Activated T-cell treated with anti-CD3 and anti-CD28 coated beads for 4 hours (primary cell): Measurements from ENCODE around the gene GPR152.

Source experiments
- DNase-seq: peaks from one replicate; pipeline ENCODE4 v3.0.0-alpha.2; 2020

GPR152 gene

GRCh38 chr11:67421430-67422031 is 31.0 kb downstream of the GPR152 start:
- DNase-seq = no peak

GRCh38 chr11:67420646-67421429 is 31.7 kb downstream of the GPR152 start:
- DNase-seq = peak; percentile 98

DNA sequence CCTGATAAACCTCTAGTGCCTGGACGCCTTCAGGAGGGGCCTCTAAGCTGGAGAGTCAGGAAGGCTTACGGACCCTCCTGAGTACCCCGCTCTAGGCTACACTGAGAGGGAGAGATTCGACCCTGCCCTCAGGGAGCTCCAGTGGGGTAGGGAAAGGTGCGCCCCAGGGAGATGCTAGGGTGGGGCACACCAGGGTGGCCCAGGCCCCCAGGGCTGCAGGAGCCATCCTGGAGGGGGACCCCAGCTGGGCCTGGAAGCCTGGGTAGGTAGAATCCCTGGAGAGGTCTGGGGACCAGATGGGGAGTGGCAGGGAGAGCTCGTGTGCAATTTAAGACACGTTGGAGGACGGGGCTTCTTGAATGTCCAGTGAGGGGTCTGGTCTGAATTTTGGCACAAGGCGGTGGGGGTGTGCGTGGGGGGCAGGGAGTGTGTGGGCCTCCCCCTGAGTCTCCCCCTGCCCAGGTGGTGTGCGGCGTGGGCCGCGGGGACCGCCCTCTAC is 32.3 kb downstream of the GPR152 start:
- no peak for DNase-seq

DNA sequence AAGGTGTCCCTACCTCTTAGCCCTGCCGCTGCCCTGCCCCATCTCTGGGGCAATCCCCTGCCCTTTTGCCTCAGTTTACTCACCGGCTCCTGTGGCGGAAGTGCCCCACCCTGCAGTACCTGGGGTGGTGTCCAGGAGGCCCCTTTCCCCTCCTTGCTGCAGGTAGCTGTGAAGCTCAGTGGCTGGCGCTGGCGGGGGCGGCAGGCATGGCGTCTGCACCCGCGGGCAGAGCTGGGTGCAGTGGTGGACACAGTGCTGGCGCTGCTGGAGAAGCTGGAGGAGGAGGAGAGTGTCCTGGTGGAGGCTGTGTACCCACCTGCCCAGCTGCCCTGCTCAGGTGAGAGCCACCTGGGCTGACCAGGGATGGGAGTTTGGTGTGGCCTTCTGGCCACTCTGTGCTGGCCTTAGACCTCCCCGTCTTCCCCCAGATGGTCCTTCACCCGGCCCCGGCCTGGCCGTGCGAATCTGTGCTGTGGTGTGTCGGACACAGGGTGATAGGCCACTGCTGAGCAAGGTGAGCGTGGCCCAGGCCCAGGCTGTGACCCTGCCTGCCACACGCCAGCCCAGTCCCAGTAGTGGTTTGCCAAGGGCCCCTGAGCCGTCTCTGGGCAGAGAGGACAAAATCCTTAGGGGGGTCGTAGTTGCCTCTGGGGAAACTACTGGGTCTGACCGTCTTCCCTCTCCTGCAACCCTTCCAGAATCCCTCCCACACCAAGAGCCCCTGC is 33.0 kb downstream of the GPR152 start:
- no peak for DNase-seq

DNA sequence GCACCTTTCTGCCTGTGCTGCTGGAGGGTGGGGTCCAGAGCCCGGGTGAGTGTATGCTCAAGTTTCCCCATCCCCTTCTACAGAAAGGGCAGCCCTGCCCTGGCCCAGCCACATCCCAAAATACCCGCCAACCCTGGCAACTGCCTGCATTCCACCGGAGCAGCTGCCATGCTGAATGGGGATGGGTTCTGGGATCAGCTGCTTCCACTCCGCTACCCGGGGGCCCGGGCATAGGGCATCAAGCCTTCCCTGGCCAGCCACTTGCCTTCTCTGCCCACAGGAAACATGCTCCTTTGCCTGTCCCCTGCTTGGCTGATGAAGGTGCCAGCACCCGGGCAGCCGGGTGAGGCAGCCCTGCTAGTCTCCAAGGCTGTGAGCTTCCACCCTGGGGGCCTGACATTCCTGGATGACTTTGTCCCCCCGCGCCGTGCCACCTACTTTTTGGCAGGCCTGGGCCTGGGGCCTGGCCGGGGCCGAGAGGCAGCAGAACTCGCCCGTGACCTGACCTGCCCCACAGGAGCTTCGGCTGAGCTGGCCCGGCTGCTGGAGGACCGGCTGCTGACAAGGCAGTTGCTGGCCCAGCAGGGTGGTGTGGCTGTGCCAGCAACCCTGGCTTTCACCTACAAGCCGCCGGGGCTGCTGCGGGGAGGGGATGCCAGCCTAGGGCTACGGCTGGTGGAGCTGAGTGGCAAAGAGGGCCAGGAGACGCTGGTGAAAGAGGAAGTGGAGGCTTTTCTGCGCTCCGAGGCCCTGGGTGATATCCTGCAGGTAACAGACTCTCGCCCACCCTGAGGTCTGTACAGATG is 33.9 kb downstream of the GPR152 start:
- DNase-seq = no peak

DNA sequence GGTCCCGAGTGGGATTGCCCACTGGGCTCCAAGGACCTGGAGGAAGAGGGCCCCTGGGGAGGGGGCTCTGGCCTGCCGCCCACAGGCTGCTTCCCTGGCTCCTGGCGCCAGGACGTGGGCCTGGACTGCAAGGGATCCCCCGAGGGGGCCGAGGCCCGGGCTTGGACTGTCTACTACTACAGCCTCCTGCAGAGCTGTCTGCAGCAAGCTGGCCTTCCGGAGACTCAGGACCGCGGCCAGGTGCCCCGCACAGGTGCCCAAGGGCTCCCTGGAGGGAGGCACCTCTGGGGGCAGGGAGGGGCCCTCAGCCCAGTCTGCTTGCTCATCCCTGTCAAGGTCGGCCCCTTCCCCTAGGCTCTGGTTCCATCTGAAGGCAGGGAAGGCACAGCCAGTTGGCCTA is 35.1 kb downstream of the GPR152 start:
- no peak for DNase-seq

- DNase-seq = peak; percentile 63
Measured at GRCh38 chr11:67416416-67417335, 35.9 kb downstream of the GPR152 start.

GRCh38 chr11:67415501-67416304 is 36.8 kb downstream of the GPR152 start, which contains the start of gene CARNS1:
Gene CARNS1, plus strand, starts transcription at chr11:67415678. Its CDS starts 522 bp downstream, at chr11:67416200.
- DNase-seq = no peak

- no peak for DNase-seq
Measured at GRCh38 chr11:67413266-67413849, 39.2 kb downstream of the GPR152 start.

- no peak for DNase-seq
Measured at GRCh38 chr11:67412495-67413179, 39.9 kb downstream of the GPR152 start.

DNA sequence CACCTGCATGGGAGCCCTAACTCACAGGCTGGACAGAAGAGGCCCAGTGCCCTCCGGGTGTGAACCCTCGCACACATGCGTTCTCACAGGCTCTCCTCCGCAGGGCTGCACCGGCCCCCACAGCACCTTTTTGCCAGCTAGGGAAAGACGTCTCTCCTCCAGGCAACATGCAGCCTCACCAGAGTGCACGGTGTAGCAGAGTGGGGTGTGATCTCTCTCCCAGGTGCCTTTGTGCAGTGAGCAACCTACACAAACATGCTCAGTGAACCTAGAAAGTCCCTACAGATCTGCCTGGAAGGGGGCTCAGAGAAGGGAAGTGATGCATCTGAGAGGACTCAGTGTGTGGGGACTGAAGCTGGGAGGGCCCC is 40.8 kb downstream of the GPR152 start:
- DNase-seq = no peak

DNA sequence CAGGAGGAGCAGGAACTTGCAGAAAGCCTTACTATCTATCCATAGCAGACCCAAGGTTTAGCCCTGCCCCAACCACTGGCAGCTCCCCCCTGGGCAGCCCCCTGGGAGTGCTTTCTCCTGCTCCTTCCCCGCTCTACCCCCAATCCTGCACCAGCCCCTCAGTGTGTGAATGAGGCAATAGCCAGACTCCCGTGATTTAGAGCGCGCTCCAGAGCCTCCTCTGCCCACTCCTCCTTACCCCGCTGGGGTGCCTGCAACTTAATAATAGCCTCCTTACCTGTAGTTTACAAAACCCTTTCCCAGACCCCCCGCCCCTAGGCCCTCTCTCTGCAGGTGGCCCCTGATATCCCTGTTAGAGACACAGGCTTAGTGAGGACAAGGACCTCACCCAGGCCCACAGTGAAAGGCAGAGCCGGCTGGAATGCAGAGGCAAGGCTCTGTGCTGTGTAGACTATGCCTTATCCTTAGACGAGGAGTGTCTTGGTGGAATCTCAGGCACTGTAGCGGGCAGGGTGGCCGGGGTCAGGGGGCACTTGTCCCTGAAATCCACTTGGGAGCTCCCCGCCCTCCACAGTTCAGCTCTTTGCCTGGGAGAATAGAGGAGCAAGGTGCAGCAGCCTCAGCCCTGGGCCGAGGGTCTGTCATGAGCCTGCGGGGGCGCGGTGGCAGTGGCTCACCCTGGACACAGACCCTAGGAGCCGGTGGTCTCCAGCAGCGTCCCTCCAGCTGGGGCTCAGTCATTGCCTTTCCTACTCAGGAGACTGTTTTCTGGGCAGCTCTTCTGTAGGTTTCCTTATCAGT is 41.3 kb downstream of the GPR152 start:
- DNase-seq = no peak

DNA sequence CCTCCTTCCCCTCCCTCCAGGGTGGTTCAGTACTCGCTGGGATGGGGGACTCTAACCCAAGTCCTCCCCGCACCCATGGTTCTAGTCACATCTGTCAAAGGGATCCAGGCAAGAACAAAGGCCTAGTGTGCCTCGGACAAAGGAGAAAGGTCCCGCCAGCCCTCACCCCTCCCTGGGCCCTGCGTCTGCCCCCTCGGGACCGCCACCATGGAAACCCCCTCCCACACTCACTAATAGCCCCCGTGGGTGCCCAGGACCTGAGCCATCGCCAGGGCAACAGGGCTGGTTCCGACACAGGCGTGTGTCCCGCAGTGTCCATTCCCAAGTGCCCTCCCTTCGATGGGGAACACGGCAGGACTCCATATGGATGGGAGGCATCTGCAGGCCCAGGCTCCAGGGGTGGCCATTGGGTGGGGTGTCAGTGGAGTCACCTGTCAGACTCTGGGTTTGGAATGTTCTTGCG is 42.1 kb downstream of the GPR152 start:
- no peak for DNase-seq

GRCh38 chr11:67409781-67410368 is 42.7 kb downstream of the GPR152 start:
- no peak for DNase-seq

- no peak for DNase-seq
Measured at GRCh38 chr11:67409261-67409666, 43.3 kb downstream of the GPR152 start.

GRCh38 chr11:67408437-67409200 is 43.9 kb downstream of the GPR152 start:
- no peak for DNase-seq

DNA sequence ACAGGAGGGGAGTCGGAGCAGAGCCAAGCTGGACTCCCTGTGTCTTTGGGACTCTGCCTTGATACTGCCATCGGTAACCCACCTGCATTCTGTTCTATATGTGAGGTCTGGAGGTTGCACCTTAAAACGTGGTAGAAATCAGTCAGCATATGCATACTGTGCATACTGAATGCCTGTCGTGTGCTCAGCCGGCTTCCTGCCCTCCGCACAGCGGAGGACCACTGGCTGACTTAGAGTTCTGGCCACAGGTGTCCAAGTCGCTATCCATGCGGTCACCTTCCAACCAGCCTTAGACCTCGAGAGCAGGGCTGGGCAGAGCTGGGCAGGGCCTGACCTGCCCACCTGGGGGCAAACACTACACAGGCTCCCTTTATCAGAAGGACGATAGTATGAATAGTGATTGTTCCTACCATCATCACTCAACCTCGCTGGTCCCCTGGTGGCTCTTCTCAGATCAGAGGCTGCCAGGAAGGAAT is 44.8 kb downstream of the GPR152 start:
- no peak for DNase-seq
